Spleen (tissue), 7 donors: Measurements from ENCODE around the gene COL25A1.

Source experiments
- POLR2AphosphoS5 ChIP-seq, 3 donors: sonication (generic); formaldehyde crosslinking; IDR thresholded peaks; one replicate each; pipeline ENCODE4 v1.5.1; 2017; ENCODE audit warnings: antibody characterized with exemption in 3 of 3
- TF ChIP-seq, protein P1 (sequence below), 11 experiments: fragments of 200-600 bp in 7 of 11; fragments of 450-650 bp in 4 of 11; sonication (generic) in 4 of 11; IDR thresholded peaks in 8 of 11; conservative IDR thresholded peaks in 3 of 11; 1 replicate in 7 of 11; 2 replicates in 4 of 11; pipeline versions ENCODE4 v1.4.0 to v1.8.0; 2016 to 2021; ENCODE audit warnings: antibody characterized with exemption in 11 of 11, inconsistent platforms in 4 of 11, mild to moderate bottlenecking in 1 of 11
- donor health status: DM: no; HTN: no; CAD: no; lungs with moderate emphysema.
- donor health status: DM: no; HTN: no; CAD: no.
- donor health status: DM: no; HTN: no; CAD: no.

DNA sequence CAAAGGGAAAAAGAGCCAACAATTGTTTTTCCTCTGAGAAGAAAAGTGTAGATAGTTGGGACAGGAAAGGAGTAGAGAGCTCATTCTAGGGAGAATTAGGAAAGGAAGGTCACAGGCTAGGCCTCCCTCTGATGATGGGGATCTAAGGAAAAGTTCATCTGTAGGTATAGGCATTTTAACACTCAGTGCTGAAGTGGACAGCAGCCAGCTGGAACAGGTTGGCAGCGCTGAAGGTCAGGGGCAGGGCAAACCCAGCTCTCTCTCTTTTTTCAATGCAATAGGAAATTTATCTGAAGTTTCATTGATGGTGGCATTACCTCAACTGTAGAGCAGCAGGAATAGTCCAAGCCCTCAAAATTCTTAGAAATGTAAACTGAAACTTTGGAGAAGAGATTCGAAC lies 441.1 kb downstream of the COL25A1 start:
- TF ChIP-seq POLR2AphosphoS5 (IDR thresholded peaks at IDR 0.05), result no peak
- TF ChIP-seq, protein P1, sequence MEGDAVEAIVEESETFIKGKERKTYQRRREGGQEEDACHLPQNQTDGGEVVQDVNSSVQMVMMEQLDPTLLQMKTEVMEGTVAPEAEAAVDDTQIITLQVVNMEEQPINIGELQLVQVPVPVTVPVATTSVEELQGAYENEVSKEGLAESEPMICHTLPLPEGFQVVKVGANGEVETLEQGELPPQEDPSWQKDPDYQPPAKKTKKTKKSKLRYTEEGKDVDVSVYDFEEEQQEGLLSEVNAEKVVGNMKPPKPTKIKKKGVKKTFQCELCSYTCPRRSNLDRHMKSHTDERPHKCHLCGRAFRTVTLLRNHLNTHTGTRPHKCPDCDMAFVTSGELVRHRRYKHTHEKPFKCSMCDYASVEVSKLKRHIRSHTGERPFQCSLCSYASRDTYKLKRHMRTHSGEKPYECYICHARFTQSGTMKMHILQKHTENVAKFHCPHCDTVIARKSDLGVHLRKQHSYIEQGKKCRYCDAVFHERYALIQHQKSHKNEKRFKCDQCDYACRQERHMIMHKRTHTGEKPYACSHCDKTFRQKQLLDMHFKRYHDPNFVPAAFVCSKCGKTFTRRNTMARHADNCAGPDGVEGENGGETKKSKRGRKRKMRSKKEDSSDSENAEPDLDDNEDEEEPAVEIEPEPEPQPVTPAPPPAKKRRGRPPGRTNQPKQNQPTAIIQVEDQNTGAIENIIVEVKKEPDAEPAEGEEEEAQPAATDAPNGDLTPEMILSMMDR (IDR thresholded peaks at IDR 0.05 in 8 of 11, conservative IDR thresholded peaks at IDR 0.05 in 3 of 11), result no peak
